ENCODE data around the gene DYNLT4. TPM values are rescaled to one million over a fixed set of nuclear protein-coding genes. Genes with fewer than 3 reads are reported as not detected.

DYNLT4 gene
- total and polyA plus RNA-seq, 2 of the 13 experiments (the other 11 are each of a cell fraction or from before 2014, with no cell fraction given) = 0.77 TPM; not detected in 1

DNA sequence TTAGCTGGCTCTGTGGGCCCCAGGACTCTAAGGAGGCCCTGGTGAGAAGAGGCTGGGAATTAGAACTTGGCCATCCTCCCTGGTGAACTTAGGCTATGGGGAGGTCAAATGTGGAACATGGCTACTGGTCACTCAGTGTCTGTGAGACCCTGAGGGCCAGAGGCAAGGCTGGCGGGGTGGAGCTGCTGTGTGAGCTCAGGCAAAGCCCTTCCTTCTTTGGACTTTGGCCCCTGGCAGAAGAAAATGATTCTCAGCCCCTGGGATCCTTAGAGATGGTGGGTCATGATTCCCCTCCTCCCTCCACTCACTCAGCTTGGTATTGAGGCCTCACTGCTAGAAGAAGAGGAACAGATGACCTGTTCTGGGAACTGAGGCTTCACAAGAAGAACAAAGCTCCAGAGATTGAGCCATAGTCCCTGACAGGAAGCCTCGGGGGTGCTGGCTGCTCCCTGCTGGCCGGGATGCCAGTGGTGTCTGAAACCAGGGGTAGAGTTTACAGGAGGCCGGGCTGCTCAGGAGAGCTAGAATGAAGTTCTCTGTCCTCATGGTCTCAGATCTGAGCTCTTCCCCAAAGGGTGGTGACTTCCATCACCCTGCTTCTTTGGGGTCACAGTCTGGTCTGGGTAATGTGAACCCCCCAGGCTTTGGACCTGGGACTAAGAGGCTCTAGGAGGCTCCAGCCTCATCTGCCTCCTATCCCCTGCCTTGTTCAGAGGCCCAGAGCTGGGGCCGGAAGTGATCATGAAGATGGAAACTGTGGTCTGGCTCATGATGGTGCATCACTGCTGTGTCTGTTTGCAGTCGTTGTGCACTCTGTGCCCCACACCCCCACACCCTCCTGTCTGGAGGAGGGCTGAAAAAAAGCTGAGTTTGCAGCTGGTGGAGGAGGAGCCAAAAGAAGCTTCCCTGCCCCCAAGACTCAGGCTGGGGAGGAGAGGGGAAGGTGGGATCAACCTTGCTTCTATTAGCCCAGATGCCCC is 2.1 kb upstream of the DYNLT4 start (continued):
- TF ChIP-seq, protein P1, sequence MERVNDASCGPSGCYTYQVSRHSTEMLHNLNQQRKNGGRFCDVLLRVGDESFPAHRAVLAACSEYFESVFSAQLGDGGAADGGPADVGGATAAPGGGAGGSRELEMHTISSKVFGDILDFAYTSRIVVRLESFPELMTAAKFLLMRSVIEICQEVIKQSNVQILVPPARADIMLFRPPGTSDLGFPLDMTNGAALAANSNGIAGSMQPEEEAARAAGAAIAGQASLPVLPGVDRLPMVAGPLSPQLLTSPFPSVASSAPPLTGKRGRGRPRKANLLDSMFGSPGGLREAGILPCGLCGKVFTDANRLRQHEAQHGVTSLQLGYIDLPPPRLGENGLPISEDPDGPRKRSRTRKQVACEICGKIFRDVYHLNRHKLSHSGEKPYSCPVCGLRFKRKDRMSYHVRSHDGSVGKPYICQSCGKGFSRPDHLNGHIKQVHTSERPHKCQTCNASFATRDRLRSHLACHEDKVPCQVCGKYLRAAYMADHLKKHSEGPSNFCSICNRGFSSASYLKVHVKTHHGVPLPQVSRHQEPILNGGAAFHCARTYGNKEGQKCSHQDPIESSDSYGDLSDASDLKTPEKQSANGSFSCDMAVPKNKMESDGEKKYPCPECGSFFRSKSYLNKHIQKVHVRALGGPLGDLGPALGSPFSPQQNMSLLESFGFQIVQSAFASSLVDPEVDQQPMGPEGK (CRISPR knock-in tag; IDR thresholded peaks at IDR 0.05) = peak; percentile 52
- no peak for TF ChIP-seq JUN (CRISPR knock-in tag; IDR thresholded peaks at IDR 0.05)
- TF ChIP-seq ELF4 (CRISPR knock-in tag; IDR thresholded peaks at IDR 0.05; ENCODE audit: borderline replicate concordance) = no peak
- no peak for TF ChIP-seq ZFP62 (CRISPR knock-in tag; IDR thresholded peaks at IDR 0.05)
- no peak for TF ChIP-seq HCFC1 (IDR thresholded peaks at IDR 0.05; ENCODE audit: low read depth, low read length)
- TF ChIP-seq SP2 (CRISPR knock-in tag; IDR thresholded peaks at IDR 0.05) = no peak
- TF ChIP-seq ZNF883 (CRISPR knock-in tag; IDR thresholded peaks at IDR 0.05; ENCODE audit: not compliant biosample characterization) = no peak
- no peak for TF ChIP-seq HMG20A (CRISPR knock-in tag; IDR thresholded peaks at IDR 0.05; ENCODE audit: borderline replicate concordance)
- TF ChIP-seq HDAC1 (CRISPR knock-in tag; IDR thresholded peaks at IDR 0.05) = no peak; the same call in 1 of the 2 replicates
- TF ChIP-seq, protein P2, sequence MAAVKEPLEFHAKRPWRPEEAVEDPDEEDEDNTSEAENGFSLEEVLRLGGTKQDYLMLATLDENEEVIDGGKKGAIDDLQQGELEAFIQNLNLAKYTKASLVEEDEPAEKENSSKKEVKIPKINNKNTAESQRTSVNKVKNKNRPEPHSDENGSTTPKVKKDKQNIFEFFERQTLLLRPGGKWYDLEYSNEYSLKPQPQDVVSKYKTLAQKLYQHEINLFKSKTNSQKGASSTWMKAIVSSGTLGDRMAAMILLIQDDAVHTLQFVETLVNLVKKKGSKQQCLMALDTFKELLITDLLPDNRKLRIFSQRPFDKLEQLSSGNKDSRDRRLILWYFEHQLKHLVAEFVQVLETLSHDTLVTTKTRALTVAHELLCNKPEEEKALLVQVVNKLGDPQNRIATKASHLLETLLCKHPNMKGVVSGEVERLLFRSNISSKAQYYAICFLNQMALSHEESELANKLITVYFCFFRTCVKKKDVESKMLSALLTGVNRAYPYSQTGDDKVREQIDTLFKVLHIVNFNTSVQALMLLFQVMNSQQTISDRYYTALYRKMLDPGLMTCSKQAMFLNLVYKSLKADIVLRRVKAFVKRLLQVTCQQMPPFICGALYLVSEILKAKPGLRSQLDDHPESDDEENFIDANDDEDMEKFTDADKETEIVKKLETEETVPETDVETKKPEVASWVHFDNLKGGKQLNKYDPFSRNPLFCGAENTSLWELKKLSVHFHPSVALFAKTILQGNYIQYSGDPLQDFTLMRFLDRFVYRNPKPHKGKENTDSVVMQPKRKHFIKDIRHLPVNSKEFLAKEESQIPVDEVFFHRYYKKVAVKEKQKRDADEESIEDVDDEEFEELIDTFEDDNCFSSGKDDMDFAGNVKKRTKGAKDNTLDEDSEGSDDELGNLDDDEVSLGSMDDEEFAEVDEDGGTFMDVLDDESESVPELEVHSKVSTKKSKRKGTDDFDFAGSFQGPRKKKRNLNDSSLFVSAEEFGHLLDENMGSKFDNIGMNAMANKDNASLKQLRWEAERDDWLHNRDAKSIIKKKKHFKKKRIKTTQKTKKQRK (IDR thresholded peaks at IDR 0.05; ENCODE audit: low read length) = no peak
- no peak for TF ChIP-seq MTA3 (CRISPR knock-in tag; IDR thresholded peaks at IDR 0.05)
- TF ChIP-seq ZNF451 (CRISPR knock-in tag; IDR thresholded peaks at IDR 0.05) = no peak
- no peak for TF ChIP-seq ZNF558 (CRISPR knock-in tag; IDR thresholded peaks at IDR 0.05; ENCODE audit: borderline replicate concordance)
- no peak for TF ChIP-seq HINFP (CRISPR knock-in tag; IDR thresholded peaks at IDR 0.05; ENCODE audit: low read depth)
- TF ChIP-seq BRD4 (CRISPR knock-in tag; IDR thresholded peaks at IDR 0.05) = 0 out of 2 replicates have a peak, but pooled peaks have one; percentile 25
- TF ChIP-seq CENPT (CRISPR knock-in tag; IDR thresholded peaks at IDR 0.05; ENCODE audit: low read depth) = no peak
- TF ChIP-seq ZBTB21 (CRISPR knock-in tag; IDR thresholded peaks at IDR 0.05) = no peak
- no peak for TF ChIP-seq ZNF510 (CRISPR knock-in tag; IDR thresholded peaks at IDR 0.05; ENCODE audit: low read depth)
- TF ChIP-seq TCF7 (IDR thresholded peaks at IDR 0.05; ENCODE audit: low read depth) = no peak
- no peak for TF ChIP-seq GLMP (CRISPR knock-in tag; IDR thresholded peaks at IDR 0.05; ENCODE audit: borderline replicate concordance)
- no peak for TF ChIP-seq BHLHE40 (IDR thresholded peaks at IDR 0.05; ENCODE audit: low read length)
- no peak for TF ChIP-seq SPEN (CRISPR knock-in tag; IDR thresholded peaks at IDR 0.05; ENCODE audit: low read depth)
- TF ChIP-seq TOPORS (CRISPR knock-in tag; IDR thresholded peaks at IDR 0.05) = no peak
